ENCODE data around the gene SMOC2. TPM values are rescaled to one million over a fixed set of nuclear protein-coding genes. Genes with fewer than 3 reads are reported as not detected.

SMOC2 gene
- total and polyA plus RNA-seq, 2 of the 13 experiments (the other 11 are each of a cell fraction or from before 2014, with no cell fraction given) = not detected

- no peak for TF ChIP-seq REL (CRISPR knock-in tag; conservative IDR thresholded peaks at IDR 0.05)
- TF ChIP-seq ELF1 (CRISPR knock-in tag; IDR thresholded peaks at IDR 0.05) = no peak
- no peak for TF ChIP-seq ZBTB7B (CRISPR knock-in tag; IDR thresholded peaks at IDR 0.05)
- TF ChIP-seq ZNF205 (CRISPR knock-in tag; IDR thresholded peaks at IDR 0.05) = no peak
- TF ChIP-seq ZNF674 (CRISPR knock-in tag; IDR thresholded peaks at IDR 0.05; ENCODE audit: low read depth) = no peak
- no peak for TF ChIP-seq MLXIP (CRISPR knock-in tag; IDR thresholded peaks at IDR 0.05; ENCODE audit: borderline replicate concordance)
- TF ChIP-seq ZNF235 (CRISPR knock-in tag; IDR thresholded peaks at IDR 0.05; ENCODE audit: borderline replicate concordance) = no peak
Observed at GRCh38 chr6:168628176-168628553, 187.2 kb downstream of the SMOC2 start (continued).

DNA sequence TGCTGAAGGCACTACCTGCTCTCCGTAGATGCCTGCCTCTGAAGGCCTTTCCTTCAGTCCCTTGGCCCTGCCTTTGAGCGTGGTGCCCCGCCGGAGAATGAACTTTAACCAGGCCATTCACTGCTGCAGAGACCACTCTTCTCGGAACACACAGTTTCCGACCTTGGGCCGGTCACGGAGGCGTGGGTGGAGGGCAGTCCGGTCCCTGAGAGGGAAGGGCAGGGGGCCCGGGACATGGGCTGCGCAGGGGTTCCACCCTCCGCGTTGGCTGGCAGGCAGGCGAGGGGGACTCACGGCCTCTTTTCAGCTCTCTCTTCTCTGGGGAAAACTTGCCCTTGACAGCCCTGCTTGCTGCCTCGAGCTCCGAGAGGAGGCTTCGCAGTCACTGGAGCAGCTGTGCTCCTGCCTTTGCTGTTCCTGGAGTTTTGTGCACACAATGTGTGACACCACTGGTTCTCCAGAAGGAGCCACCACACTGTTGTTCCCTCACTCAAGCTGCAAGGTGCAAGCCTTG is 187.8 kb downstream of the SMOC2 start:
- peaks cover 2 to 51% of the 10 kb centered on the region in 2 experiments for H3K27me3 ChIP-seq (ENCODE audit: control insufficient read depth in 1 of 2, insufficient read depth in 2 of 2, low read length in 2 of 2)
- in situ Hi-C loops (cut with HindIII; ENCODE audit: extremely low pct_ligation_motif_present, low pct_unique_long_range_greater_than_20kb) = no loop called here
- no peak overlapping the region for H3K4me3 ChIP-seq (replicated peaks in 1 of 3; ENCODE audit: insufficient read depth in 1 of 3, low read depth in 2 of 3, low read length in 3 of 3)
- no peaks in the 10 kb centered on the region for H3K9me3 ChIP-seq (ENCODE audit: low read length)
- no peak overlapping the region for H3K9ac ChIP-seq (ENCODE audit: insufficient read depth, low read depth, low read length)
- POLR2A ChIA-PET = no interaction called here
- BruUV-seq (replicated peaks) = no TSS peak
- no peaks in the 10 kb centered on the region for H4K20me1 ChIP-seq (ENCODE audit: insufficient read depth, low read length)
- DNase-seq (ENCODE audit: low spot score) (no peak), ATAC-seq (peak; percentile 35; the same call in 1 of the 3 replicates), FAIRE-seq (no peak)
- H3K4me1 ChIP-seq (ENCODE audit: insufficient read depth, low read length) = no peaks in the 10 kb centered on the region
- H3K27ac ChIP-seq (ENCODE audit: extremely low read length, insufficient read depth, low read length) = no peak overlapping the region
- no peaks in the 10 kb centered on the region for H3K36me3 ChIP-seq (replicated peaks in 1 of 2; ENCODE audit: control insufficient read depth in 1 of 2, insufficient read depth in 2 of 2, low read length in 2 of 2)
- no peak overlapping the region for H3K4me2 ChIP-seq (ENCODE audit: low read depth, low read length)
- WGBS (ENCODE audit: low lambda C conversion rate) = 19% methylated on average over 14 of the region's 19 CpGs
- H3K79me2 ChIP-seq (ENCODE audit: insufficient read depth, low read length) = no peaks in the 10 kb centered on the region
- CTCF ChIA-PET (ENCODE audit: low intra/inter-chr PET ratio, low total read pairs) = no interaction called here
- H2AFZ ChIP-seq (ENCODE audit: low read length) = no peak overlapping the region
- intact Hi-C loops (cut with micrococcal nuclease; ENCODE audit: unreplicated experiment) = no loop called here
- TF ChIP-seq ZNF781 (CRISPR knock-in tag; IDR thresholded peaks at IDR 0.05; ENCODE audit: borderline replicate concordance, not compliant biosample characterization) (no peak), ZNF556 (CRISPR knock-in tag; IDR thresholded peaks at IDR 0.05; ENCODE audit: borderline replicate concordance) (no peak), TBX2 (CRISPR knock-in tag; IDR thresholded peaks at IDR 0.05; ENCODE audit: borderline replicate concordance) (no peak), SP5 (CRISPR knock-in tag; IDR thresholded peaks at IDR 0.05; ENCODE audit: borderline replicate concordance, low read depth) (no peak), PTBP1 (IDR thresholded peaks at IDR 0.05; ENCODE audit: low read depth, low read length, poor library complexity, severe bottlenecking) (no peak), ZNF513 (CRISPR knock-in tag; conservative IDR thresholded peaks at IDR 0.05) (no peak)
- TF ChIP-seq, protein P1, sequence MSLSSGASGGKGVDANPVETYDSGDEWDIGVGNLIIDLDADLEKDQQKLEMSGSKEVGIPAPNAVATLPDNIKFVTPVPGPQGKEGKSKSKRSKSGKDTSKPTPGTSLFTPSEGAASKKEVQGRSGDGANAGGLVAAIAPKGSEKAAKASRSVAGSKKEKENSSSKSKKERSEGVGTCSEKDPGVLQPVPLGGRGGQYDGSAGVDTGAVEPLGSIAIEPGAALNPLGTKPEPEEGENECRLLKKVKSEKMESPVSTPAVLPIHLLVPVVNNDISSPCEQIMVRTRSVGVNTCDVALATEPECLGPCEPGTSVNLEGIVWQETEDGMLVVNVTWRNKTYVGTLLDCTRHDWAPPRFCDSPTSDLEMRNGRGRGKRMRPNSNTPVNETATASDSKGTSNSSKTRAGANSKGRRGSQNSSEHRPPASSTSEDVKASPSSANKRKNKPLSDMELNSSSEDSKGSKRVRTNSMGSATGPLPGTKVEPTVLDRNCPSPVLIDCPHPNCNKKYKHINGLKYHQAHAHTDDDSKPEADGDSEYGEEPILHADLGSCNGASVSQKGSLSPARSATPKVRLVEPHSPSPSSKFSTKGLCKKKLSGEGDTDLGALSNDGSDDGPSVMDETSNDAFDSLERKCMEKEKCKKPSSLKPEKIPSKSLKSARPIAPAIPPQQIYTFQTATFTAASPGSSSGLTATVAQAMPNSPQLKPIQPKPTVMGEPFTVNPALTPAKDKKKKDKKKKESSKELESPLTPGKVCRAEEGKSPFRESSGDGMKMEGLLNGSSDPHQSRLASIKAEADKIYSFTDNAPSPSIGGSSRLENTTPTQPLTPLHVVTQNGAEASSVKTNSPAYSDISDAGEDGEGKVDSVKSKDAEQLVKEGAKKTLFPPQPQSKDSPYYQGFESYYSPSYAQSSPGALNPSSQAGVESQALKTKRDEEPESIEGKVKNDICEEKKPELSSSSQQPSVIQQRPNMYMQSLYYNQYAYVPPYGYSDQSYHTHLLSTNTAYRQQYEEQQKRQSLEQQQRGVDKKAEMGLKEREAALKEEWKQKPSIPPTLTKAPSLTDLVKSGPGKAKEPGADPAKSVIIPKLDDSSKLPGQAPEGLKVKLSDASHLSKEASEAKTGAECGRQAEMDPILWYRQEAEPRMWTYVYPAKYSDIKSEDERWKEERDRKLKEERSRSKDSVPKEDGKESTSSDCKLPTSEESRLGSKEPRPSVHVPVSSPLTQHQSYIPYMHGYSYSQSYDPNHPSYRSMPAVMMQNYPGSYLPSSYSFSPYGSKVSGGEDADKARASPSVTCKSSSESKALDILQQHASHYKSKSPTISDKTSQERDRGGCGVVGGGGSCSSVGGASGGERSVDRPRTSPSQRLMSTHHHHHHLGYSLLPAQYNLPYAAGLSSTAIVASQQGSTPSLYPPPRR (CRISPR knock-in tag; IDR thresholded peaks at IDR 0.05; ENCODE audit: borderline replicate concordance) = no peak

All from HepG2 (cell line).